Nephron (organoid): ENCODE results near the gene CCDC32.

Source experiments
- H3K27ac Mint-ChIP-seq, 3 experiments: 2 replicates each; pipeline ENCODE4 v1.8.0; 2020; ENCODE audit warnings: mixed read lengths in 3 of 3, mild to moderate bottlenecking in 2 of 3, moderate library complexity in 1 of 3
- H3K27me3 Mint-ChIP-seq: 2 replicates; pipeline ENCODE4 v1.8.0; 2021; ENCODE audit warnings: low read depth, mild to moderate bottlenecking, moderate library complexity, mixed read lengths
- H3K36me3 Mint-ChIP-seq: 2 replicates; pipeline ENCODE4 v1.8.0; 2020; ENCODE audit warnings: low read depth, mixed read lengths
- H3K4me1 Mint-ChIP-seq: 2 replicates; pipeline ENCODE4 v1.8.0; 2020; ENCODE audit warnings: mixed read lengths
- H3K4me3 Mint-ChIP-seq, 3 experiments: 2 replicates each; pipeline ENCODE4 v1.8.0; 2020; ENCODE audit warnings: mild to moderate bottlenecking in 3 of 3, mixed read lengths in 3 of 3, moderate library complexity in 2 of 3
- H3K9me3 Mint-ChIP-seq: 2 replicates; pipeline ENCODE4 v1.8.0; 2020; ENCODE audit warnings: mixed read lengths
- TF ChIP-seq, protein P1 (sequence below), 3 experiments: fragments of 200-600 bp; sonication (generic); IDR thresholded peaks; one replicate each; pipeline ENCODE4 v1.5.0; 2021; ENCODE audit warnings: antibody characterized with exemption in 3 of 3; ENCODE audit not compliant: unreplicated experiment in 3 of 3

Gene CCDC32

DNA sequence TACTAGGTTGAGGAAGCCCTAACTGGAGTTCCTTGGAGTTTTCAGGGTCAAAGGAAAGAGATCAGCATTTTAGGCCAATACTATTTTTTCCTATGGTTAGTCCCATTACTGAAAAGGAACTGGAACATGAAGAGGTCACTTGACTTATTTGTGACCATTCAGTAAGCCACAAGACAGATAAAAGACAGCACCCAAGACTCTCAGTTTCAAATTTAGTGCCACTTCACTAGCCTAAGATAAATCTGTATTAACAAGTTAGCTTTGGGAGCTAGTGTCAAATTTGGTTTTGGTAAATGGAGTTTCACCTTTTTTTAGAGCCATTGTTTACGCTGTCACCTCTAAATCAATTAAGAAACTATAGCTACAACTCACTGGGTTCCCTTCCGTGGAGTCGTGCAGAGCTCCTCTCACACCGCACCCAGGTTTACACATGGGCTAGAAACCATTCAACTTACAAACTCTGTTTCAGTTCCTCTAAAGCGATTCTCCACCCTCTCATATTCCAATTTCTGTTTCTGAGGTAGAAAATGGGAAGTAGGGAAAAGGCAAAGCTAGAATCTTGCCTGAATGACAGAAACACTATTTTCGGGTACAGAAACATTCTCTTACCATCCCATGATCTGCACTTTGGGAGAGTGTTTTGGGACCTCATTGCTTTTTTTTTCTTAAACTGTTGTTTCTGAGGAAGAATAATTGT is 14.4 kb downstream of the CCDC32 start:
- H3K36me3 Mint-ChIP-seq: peaks cover 45% of the 10 kb centered on the region
- TF ChIP-seq, protein P1, sequence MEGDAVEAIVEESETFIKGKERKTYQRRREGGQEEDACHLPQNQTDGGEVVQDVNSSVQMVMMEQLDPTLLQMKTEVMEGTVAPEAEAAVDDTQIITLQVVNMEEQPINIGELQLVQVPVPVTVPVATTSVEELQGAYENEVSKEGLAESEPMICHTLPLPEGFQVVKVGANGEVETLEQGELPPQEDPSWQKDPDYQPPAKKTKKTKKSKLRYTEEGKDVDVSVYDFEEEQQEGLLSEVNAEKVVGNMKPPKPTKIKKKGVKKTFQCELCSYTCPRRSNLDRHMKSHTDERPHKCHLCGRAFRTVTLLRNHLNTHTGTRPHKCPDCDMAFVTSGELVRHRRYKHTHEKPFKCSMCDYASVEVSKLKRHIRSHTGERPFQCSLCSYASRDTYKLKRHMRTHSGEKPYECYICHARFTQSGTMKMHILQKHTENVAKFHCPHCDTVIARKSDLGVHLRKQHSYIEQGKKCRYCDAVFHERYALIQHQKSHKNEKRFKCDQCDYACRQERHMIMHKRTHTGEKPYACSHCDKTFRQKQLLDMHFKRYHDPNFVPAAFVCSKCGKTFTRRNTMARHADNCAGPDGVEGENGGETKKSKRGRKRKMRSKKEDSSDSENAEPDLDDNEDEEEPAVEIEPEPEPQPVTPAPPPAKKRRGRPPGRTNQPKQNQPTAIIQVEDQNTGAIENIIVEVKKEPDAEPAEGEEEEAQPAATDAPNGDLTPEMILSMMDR (IDR thresholded peaks at IDR 0.05; ENCODE audit: unreplicated experiment in 3 of 3): no peak
- no peak overlapping the region for H3K27ac Mint-ChIP-seq
- peaks cover 35% of the 10 kb centered on the region for H3K4me1 Mint-ChIP-seq
- H3K4me3 Mint-ChIP-seq: no peak overlapping the region
- H3K9me3 Mint-ChIP-seq: no peaks in the 10 kb centered on the region
- peaks cover 5% of the 10 kb centered on the region for H3K27me3 Mint-ChIP-seq

DNA sequence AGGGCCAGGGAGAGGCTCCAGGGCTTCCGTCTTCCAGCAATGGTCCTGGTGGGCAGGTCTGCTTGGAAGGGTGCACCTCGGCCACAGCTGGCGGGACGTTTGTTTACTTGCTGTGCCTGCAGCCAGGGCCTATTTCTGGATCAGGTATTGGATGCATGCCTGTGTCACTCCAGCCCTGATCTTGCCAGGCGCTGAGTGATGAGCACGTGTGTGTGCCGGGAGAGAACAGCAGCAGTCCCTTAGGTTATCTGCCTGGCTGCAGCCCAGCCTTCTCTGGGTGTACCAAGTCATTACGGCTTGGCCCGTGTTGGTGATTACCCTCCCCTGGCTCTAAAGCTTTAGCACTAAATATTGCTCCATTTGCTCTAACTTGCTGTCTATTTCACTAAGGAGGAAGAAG is 14.9 kb downstream of the CCDC32 start:
- TF ChIP-seq, protein P1 (IDR thresholded peaks at IDR 0.05; ENCODE audit: unreplicated experiment in 3 of 3): no peak
- Mint-ChIP-seq H3K4me1 (peaks cover 35% of the 10 kb centered on the region), H3K9me3 (no peaks in the 10 kb centered on the region), H3K4me3 (no peak overlapping the region), H3K36me3 (peaks cover 39% of the 10 kb centered on the region), H3K27me3 (peaks cover 5% of the 10 kb centered on the region), H3K27ac (no peak overlapping the region)

DNA sequence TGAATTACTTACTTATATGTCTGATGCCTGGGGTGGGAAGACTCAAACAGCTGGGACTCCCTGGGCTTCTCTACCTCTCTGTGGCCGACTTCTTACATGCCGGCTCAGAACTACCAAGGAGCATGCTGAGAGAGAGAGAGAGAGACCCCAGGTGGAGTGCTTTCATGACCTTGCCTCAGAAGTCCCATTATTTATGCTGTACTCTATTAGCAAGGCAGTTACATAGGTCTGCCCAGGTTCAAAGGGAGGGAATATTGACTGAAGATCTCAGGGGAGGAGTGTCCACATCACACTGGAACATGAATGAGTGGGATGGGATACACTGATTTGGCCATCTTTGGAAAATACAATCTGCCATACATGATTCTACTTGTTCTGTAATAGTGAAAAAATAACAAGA is 16.2 kb downstream of the CCDC32 start:
- Mint-ChIP-seq H3K4me3 (no peak overlapping the region), H3K27ac (no peak overlapping the region), H3K4me1 (peaks cover 23% of the 10 kb centered on the region), H3K9me3 (no peaks in the 10 kb centered on the region), H3K27me3 (peaks cover 2% of the 10 kb centered on the region), H3K36me3 (peaks cover 30% of the 10 kb centered on the region)
- TF ChIP-seq, protein P1 (IDR thresholded peaks at IDR 0.05; ENCODE audit: unreplicated experiment in 3 of 3): no peak

DNA sequence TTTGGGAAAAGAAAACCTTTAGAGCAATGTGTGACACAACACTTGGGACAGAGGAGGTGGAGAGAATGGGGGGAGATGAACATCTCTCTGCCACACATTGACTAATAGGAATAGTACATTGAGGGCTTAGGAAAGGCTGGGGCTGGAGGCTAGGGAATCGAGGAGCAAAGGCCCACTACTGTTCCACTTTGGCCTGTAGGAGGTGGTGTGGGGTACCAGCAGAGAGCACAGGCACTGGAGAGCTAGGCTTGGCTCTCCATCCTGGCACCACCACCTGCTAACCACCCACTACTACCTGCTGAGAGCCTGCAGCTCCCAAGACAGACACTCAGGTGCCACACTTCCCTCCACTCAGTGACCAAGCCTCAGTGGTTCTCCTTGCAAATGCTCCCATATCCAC is 19.4 kb downstream of the CCDC32 start:
- Mint-ChIP-seq H3K4me1 (peaks cover 15% of the 10 kb centered on the region), H3K4me3 (no peak overlapping the region), H3K9me3 (no peaks in the 10 kb centered on the region), H3K27ac (no peak overlapping the region), H3K27me3 (no peaks in the 10 kb centered on the region), H3K36me3 (peaks cover 18% of the 10 kb centered on the region)
- TF ChIP-seq, protein P1 (IDR thresholded peaks at IDR 0.05; ENCODE audit: unreplicated experiment in 3 of 3): no peak

DNA sequence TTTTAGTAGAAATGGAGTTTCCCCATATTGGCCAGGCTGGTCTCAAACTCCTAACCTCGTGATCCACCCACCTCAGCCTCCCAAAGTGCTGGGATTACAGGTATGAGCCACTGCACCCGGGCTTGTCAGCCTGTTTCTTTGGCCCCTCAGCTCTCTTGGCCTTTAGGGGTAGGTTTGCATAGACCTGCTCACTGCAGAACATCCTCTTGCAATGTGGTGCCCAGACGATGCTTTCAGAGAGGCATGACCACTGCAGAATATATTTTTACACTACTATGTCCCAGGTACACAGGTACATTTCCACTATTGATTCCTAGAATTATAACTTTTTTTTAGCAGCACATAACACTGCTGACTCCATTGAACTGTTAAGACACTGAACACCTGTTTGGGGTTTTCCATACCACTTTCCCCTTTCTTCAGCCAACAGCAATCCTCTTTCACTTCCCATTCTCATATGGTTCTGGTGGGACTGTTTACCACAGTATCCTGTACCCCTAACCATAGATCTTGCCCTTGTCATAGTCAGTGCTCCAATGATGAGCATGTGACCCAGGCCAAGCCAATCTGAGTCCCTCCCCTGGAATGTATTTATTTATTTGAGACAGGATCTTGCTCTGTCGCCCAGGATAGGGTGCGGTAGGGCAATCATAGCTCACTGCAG is 21.1 kb downstream of the CCDC32 start:
- Mint-ChIP-seq H3K27me3 (no peaks in the 10 kb centered on the region), H3K36me3 (peaks cover 3% of the 10 kb centered on the region), H3K4me1 (peaks cover 20% of the 10 kb centered on the region), H3K4me3 (no peak overlapping the region), H3K9me3 (no peaks in the 10 kb centered on the region), H3K27ac (no peak overlapping the region)
- TF ChIP-seq, protein P1 (IDR thresholded peaks at IDR 0.05; ENCODE audit: unreplicated experiment in 3 of 3): no peak

DNA sequence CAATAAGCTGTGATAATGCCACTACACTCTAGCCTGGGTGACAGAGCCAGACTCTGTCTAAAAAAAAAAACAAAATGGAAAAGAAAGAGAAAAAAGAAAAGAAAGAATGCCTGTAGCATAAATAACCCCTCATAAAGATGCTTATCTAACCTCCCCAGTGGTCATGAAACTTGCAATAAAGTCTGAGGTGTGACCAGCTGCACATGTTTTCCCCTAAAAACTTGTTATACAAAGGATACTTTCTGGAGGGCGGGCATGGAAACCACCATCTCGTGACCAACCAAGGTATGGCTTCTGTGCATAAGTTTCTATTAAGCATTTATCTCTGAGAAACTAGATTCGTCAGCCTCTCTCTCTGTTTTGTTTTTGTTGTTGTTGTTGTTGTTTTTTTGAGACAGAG is 21.8 kb downstream of the CCDC32 start:
- Mint-ChIP-seq H3K4me3 (no peak overlapping the region), H3K9me3 (no peaks in the 10 kb centered on the region), H3K27ac (no peak overlapping the region), H3K4me1 (peaks cover 18% of the 10 kb centered on the region), H3K27me3 (no peaks in the 10 kb centered on the region), H3K36me3 (no peaks in the 10 kb centered on the region)
- TF ChIP-seq, protein P1 (IDR thresholded peaks at IDR 0.05; ENCODE audit: unreplicated experiment in 3 of 3): no peak
